NCI-H510A treated with DMSO at 0.1 percent for 48 hours (cell line): ENCODE measurements around the gene KPNA1.

ENCODE experiments used
- DNase-seq: peaks from one replicate; lab custom pipeline; 2025; lab: John Stamatoyannopoulos, UW

KPNA1 gene

DNA sequence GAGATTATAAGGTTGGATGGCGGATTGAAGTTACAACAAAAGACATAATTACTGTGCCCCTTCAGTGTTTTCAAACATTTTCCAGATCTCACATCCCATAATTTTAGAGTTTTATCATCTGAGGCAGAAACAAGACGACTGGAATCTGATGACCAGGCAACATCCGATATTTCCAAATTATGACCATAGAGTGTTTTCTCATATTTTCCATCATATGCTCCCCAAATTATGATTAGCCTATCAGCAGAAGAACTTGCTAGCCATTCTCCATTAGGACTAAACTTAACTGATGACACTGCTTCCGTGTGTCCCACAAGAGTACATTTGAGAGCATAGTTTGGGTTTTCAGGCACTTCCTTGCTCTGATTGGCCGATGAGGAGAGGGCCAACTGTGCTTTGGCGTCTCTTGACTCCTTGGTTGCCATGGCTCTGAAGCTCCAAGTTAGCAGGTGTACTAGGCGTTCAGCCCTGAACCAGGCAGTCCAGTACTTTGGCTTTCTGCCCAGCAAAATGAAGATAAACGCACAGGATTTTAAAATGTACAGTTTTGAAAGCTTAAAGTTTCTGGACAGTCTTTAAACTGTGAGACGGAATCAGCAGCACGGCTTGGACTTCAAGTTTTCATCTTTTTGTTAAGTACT is 99.5 kb downstream of the KPNA1 start:
- DNase-seq = no peak

DNA sequence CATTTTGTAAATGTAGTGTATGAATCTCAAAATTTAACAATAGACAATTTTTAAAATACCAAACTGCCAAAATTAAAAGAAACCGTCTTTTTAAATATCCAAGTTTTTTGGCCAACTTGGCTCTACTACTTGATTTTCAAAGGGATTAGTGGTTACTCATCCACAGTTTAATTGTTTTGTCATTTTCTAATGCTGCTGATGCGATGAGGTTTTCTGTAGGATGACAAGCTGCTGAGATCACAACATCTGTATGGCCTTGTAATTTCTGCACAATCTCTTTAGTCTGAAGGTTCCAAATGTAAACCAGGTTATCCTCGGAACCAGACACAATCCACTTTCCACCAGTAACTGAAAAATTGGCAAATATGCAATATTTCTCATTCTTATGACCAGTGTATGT is 100.3 kb downstream of the KPNA1 start:
- no peak for DNase-seq

DNA sequence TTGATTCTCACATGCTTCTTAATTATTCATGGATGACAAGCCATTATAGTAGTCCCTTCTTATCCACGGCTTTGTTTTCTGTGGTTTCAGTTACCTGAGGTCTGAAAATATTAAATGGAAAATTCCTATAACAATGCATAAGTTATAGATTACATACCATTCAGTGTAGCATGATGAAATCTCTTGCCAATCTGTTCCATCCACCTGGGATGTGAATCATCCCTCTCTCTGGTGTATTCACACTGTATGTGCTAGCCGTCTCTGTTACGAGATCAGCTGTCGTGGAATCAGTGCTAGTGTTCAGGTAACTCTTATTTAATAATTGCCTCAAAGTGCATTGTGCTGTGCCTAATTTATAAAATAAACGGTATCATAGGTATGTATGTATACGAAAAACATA is 104.1 kb downstream of the KPNA1 start:
- no peak for DNase-seq

DNA sequence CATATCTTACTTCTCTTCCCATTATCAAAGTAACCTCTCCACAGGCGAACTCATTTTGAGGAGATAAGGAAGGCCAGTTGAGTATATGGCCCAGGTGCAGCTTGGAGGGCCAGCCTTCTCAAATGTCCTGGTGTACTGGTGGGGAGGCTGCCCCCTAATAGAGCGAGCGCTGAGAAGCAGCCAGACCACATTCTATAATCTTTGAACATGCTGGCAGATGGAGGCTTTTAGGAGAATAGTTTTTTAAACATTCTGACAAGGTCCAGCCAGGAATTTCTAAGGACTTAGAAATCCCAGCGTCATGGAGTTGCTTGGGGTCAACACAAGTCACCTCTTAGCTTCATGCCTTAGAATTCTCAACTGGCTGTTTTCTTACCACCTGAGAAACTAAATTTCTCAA is 104.6 kb downstream of the KPNA1 start:
- no peak for DNase-seq

DNA sequence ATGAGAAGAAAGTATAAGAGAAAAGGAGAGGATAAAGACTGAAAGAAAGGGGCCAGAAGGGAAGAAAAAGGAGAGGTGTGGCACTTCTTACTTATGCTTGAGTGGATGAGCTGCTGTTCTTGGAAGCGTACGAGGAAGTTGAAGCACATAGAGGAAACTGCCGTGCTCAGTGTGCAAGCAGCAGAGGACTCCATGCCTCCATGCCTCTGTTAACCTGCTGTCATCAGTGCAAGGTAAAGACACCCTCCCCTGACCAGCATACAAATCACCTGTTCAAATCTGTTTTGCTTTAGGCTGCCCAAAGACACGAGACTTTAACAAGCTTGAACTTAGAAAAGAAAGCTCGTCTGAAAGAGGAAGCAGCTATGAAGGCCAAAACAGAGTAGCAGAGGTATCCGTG is 105.3 kb downstream of the KPNA1 start:
- DNase-seq = no peak

DNA sequence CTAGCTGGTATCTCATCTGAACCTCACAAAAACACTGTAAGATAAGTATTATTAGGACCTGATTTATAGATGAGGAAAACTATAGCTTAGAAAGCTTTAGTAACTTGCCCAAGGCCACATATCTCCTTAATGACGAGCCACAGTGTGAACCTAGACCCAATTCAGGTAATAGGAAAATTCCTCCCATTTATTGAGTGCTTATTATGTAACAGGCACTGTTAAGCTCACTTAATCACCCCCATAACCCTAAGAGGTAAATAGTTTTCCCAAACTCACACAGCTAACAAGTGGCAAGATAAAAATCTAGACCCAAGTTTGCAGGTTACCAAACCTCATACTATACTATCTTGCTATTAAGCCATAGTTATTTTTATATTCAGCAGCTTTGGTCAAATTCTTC is 106.8 kb downstream of the KPNA1 start:
- no peak for DNase-seq

DNA sequence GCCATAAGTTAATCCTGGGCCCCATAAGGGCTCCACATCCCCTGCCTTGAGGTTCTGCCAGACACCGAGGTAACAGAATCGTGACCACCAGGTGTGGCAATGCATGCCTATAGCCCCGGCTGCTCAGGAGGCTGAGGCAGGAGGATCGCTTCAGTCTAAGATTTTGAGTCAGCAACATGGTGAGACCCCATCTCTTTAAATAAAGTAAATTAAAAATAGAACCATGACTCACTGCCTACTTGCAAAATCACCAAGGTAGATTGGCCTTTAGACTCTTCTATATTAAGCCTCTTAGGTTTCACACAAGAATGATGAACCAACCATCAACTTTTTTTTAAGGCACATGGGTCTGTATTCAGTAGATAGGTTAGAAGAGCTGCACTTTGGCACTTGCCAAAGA is 108.5 kb downstream of the KPNA1 start:
- DNase-seq = no peak

DNA sequence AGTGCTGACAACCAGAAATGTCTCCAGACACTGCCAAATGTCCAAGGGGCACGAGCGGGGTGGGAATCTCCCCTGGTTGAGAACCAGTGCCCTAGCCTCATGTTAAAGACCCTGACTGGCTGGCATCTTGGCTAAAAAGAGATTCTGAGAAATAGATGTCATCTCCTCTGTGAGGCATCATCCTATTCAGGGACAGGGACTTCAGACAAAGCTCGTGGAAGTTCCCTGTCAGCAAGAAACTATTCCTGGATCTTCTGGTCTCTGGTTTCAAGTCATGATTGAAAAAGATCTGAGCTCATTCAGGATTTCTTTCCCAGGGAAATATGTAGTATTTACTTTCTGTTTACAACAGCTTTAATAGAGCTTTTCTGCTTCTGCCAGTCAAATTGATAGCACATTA is 109.7 kb downstream of the KPNA1 start:
- DNase-seq = no peak

DNA sequence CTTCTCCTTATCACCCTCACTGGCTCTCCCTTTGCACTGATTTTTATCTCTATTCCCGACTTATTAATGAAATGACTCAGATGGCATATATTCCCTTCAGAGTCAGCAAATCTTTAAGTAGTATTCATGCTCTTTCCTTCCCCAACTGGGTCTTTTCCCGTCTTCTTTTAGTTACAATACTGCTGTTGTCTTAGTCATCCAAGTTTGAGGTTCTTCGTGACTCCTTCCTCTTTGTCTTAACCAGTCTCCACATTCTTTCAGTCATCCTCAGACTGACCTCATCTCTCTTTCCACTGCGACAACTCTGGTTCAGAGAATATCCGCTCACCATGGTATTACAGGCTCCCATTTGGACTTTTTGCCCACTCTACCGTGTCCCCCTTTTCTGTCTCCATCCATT is 111.2 kb downstream of the KPNA1 start:
- no peak for DNase-seq

DNA sequence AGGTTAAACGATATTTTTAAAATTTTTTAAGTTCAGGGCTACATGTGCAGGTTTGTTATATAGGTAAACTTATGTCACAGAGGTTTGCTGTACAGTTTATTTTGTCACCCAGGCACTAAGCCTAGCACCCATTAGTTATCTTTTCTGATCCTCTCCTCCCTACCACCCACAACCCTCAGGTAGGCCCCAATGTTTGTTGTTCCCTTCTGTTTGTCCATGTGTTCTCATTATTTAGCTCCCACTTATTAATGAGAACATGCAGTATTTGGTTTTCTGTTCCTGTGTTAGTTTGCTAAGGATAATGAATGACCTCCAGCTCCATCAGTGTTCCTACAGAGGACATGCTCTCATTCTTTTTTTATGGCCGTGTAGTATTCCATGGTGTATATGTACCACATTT is 115.8 kb downstream of the KPNA1 start:
- DNase-seq = no peak

DNA sequence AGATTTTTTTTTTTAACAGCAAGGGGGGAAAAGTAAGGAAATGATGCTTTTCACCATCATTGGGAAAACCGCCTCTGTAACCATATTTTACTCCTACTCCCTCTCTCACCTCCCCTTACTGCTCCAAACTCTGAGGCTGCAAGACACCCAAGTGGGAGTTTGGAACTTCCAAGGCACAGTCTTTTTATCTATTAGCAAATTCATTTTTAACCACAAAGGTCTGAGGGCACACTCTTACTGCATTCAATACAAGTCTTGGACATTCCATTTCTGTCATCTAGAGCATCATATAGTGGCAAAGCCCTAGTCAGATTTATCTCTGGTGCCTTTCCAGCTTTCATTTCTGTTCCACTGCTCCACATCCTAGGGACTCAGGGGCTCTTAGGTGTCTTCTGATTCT is 117.5 kb downstream of the KPNA1 start:
- DNase-seq = no peak

DNA sequence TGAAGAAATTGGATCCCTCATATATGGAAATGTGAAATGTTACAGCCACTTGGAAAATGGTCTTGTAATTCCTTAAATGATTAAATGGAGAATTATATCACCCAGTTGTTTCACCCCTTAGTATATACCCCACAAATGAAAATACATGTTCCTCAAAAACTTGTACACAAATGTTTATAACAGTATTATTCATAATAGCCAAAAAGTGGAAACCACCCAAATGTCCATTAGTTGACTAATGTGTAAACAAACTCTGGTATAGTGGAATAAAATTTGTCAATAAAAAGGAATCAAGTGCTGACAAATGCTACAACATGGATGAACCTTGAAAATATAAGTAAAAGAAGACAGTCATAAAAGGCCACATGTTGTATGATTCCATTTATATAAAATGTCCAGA is 118.2 kb downstream of the KPNA1 start:
- DNase-seq = no peak

DNA sequence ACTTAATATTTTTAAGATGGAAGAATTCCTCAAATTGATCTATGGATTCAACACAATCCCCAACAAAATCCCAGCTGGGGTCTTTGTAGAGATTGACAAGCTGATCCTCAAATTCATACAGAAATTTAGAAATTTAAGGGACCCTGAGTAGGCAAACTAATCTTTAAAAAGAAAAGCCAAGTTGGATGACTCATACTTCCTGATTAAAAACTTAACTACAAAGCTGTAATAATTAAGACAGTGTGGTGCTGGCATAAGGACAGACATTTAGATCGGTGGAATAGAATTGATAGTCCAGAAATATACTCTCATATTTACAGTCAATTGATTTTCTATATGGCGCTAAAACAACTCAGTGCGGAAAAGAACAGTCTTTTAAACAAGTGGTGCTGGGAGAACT is 119.2 kb downstream of the KPNA1 start:
- no peak for DNase-seq

DNA sequence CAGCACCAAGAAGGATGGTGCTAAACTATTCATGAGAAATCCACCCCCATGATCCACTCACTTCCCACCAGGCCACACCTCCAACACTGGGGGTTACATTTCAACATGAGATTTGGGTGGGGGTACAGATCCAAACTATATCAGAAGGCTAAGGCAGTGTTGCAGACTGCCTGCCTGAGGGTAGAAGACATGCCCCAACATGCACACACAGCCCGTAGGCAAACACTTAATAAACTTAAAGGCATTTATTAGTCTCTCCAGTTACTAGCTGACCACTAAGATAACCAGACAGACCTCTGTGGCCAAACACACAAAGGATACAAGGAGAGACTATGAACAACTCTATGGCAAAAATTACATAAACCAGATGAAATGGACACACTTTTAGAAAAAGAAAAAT is 120.6 kb downstream of the KPNA1 start:
- DNase-seq = no peak

DNA sequence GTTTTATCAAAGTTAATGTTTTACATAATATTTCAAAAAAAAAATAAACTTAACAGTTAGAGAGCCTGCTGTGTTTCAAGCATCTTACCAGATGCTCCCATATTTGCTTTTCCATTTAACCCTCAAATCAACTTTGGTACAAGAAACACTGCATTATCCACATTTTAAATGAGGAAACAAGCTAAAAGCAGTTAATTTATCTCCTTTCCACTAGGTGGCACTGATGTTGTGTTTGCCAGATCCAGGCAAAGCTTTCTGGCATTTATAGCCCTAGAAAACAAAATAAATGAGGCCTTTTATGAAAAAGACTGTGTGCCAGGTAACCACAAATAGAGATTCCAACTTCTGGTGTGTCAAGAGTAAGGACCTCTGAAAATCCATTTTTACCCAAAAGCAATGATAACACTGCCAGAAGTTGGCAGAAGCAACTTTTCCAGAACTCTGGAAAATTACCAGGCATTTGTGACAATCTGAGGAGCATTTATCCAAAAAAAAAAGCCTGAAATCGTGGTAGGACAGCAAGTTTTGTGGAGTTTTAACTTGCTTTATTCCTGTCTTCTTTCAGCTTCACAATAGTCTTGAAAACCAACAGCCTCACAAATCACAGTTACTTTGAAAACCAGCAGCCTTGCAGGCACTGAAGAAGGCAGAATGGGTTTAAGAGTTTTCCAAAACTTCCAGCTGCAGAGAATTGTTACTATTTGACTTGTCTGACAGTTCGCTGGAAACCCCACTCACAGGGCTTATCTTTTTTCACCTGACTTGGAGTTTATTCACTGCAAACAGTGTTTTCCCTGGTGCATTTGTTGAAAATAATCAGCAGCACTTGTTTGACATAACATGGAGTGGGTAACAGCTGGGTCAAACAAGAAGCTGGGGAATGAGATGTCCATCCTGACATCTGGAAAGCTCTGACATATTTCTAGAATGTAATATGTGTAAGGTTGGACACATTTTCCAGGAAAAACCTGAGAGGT is 121.6 kb downstream of the KPNA1 start:
- peak; percentile 23 for DNase-seq

DNA sequence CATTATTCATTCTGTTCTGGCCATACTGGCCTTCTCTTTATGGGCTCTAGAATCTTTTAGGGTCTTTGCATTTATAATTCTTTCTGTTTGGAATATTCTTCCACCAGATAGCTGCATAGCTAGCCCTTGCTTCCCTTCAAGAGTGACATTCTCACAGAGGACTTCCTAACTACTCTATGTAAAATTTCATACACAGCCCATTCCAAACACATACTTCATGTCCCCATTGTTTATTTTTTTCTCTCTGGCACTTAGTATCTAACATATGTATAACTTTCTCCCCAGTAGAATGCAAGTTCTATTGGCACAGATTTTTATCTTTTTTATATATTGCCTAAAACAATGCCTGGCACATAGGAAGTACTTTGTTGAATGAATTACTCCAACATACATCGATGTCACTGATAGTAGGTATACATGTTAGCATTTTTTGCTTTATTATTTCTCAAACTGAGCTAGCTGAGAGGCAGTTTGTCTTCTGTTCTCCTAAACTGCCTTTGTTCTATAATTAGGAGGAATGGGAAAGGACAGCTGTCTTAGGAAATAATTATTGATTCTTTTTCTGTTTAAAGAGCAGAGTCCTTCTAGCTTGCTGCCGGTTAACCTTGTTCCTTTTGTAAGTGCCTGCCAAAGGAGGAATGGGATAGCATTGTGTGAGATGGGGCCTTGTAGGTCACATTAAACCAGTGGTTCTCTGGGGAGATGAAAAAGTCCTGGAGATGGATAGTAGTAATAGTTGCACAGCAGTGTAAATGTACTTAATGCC is 122.9 kb downstream of the KPNA1 start:
- no peak for DNase-seq

DNA sequence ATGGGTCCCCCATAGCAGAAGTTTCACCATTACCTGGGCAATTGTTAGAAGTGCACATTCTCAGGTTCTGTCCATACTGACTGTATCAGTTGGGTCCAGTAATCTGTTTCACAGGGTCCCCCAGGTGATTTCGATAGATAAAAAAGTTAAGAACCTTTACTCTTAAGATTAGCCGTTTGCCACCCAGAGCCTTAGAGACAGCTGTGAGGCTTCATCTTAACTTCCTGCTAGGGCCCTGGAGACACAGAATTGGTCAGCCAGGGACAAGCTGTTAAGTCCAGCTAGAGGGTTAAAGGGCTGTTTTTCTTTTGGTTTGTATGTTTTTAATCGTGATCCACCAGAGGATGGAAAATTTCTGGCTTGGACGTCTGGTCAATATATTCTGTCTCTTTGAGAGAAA is 124.1 kb downstream of the KPNA1 start:
- DNase-seq = no peak

DNA sequence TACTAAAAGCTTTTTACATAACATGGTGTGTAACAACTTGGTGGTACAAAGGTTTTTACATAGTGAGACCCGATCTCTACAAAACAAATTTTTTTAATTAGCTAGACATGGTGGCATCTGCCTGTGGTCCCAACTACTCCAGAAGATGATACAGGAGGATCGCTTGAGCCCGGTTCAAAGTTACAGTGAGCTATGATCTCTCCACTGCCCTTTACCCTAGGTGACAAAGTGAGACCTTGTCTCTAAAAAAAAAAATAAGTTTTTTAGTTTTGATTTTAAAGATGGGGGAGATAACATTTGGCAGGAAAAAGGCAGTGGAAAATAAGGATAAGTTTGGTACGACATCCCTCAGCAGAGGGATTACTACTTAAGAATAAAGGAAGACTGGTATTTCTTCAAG is 124.8 kb downstream of the KPNA1 start:
- no peak for DNase-seq

DNA sequence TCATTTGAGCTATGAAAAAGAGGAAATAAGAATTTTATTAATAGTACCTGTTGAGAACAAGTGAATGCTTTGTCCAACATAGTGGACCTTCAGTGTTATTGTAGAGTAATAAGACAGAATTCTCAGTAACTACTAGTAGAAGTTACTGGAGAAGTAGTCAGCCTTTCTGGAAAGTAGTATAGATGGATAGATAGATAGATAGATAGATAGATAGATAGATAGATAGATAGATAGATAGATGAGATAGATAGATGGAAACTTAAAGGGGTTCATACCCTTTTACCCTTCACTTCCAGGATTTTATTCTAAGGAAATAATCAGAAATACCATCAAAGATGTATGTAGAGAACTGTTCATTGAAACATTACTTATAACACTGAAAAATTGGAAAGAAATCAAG is 125.5 kb downstream of the KPNA1 start:
- no peak for DNase-seq

DNA sequence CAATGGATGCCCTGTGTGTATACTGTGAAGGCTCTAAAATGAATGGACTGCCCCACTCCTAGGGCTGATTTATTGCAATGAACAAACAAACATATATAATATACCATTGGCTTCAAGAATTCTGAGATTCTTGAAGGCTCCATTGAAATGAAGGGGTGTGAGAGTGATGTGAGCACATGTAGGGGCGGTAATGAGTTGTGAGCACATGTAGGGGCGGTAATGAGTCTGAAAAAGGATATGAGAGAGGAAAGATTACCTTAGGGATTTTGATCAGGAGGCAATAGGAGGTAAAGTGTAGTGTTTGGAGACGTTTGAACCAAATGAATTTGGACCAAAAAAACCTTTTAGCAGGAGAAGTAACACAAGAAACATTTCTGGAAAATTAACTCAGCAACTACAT is 127.0 kb downstream of the KPNA1 start:
- DNase-seq = no peak

DNA sequence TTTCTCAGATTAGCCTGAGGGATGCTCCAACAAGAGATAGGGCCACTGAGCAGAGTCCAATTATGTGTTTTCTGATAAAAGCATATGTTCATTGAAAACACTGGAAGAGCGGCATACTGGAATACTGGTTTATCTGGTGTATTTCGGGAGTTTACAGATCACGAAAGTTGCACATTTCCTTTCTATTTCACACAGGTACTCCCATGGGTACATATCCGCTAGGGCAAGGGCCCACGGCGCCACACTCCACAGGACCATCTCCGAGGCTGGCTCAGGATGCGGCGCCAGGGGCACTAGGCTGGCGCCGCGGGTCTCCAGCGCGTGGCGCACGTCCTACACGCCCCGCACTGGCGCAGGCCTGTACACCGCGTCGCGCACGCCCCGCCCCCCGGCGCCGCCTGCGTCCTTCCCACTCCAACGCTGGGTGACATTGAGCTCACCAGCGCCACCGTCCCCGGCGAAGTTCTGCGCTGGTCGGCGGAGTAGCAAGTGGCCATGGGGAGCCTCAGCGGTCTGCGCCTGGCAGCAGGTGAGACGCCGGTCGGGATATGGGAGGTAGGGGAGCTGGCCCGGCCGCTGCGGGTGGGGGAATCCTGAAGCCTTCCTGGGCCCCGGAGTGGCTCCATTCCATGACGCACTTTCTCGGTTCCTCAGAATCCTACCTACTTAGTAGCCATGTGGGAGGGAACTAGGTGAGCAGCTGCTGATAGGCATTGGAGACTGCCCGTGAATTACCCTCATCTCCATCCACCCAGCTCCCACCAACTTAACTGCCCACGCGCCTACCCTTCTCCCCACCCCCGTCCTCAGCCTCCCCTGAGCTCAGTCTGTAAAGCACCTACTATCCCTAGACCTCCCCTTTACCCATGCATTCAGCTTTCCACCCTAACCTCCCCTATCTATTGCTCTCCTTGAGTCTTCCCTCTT is 130.7 kb downstream of the KPNA1 start, which contains the start of gene FAM162A:
Gene FAM162A, plus strand, starts transcription at position 412 of the 927 bp plus-strand sequence. Its CDS starts 84 bp downstream, at position 496.
- peak; percentile 88 for DNase-seq
